ENCODE data around the gene GUCY2C. TPM values are rescaled to one million over a fixed set of nuclear protein-coding genes. Genes with fewer than 3 reads are reported as not detected.
A peak's percentile ranks its signal among the peaks of the same experiment; 100 is the strongest.

GUCY2C gene
- polyA plus RNA-seq, 3 donors = 0.54 to 0.60 (median 0.57) TPM

GRCh38 chr12:14629832-14630710, 66.3 kb downstream of the GUCY2C start:
- peak; percentile 60 to 72 (median 61) for DNase-seq (ENCODE audit: low read depth in 3 of 3, low spot score in 2 of 3)

GRCh38 chr12:14628771-14629170, 67.6 kb downstream of the GUCY2C start:
- no peak for DNase-seq (ENCODE audit: low read depth in 3 of 3, low spot score in 2 of 3)

GRCh38 chr12:14621826-14622225, 74.6 kb downstream of the GUCY2C start:
- no peak for DNase-seq (ENCODE audit: low read depth in 3 of 3, low spot score in 2 of 3)

GRCh38 chr12:14619741-14620501, 76.5 kb downstream of the GUCY2C start:
- DNase-seq (ENCODE audit: low read depth in 3 of 3, low spot score in 2 of 3) = no peak

- DNase-seq (ENCODE audit: low read depth in 3 of 3, low spot score in 2 of 3) = no peak
These were observed 77.4 kb downstream of the GUCY2C start for GRCh38 chr12:14618983-14619382.

GRCh38 chr12:14614704-14615121, 81.7 kb downstream of the GUCY2C start:
- no peak for DNase-seq (ENCODE audit: low read depth in 3 of 3, low spot score in 2 of 3)

GRCh38 chr12:14613718-14614117, 82.7 kb downstream of the GUCY2C start:
- no peak for DNase-seq (ENCODE audit: low read depth in 3 of 3, low spot score in 2 of 3)

GRCh38 chr12:14612898-14613445, 83.4 kb downstream of the GUCY2C start:
- no peak for DNase-seq (ENCODE audit: low read depth in 3 of 3, low spot score in 2 of 3)

GRCh38 chr12:14612250-14612649, 84.1 kb downstream of the GUCY2C start:
- no peak for DNase-seq (ENCODE audit: low read depth in 3 of 3, low spot score in 2 of 3)

- no peak for DNase-seq (ENCODE audit: low read depth in 3 of 3, low spot score in 2 of 3)
These were observed 84.7 kb downstream of the GUCY2C start for GRCh38 chr12:14611640-14612203.

GRCh38 chr12:14607568-14607967, 88.8 kb downstream of the GUCY2C start:
- DNase-seq (ENCODE audit: low read depth in 3 of 3, low spot score in 2 of 3) = no peak

GRCh38 chr12:14605401-14605989, 90.9 kb downstream of the GUCY2C start:
- DNase-seq (ENCODE audit: low read depth in 3 of 3, low spot score in 2 of 3) = no peak

GRCh38 chr12:14601692-14602478, 94.5 kb downstream of the GUCY2C start:
- no peak for DNase-seq (ENCODE audit: low read depth in 3 of 3, low spot score in 2 of 3)

GRCh38 chr12:14597480-14597879, 98.9 kb downstream of the GUCY2C start:
- no peak for DNase-seq (ENCODE audit: low read depth in 3 of 3, low spot score in 2 of 3)

GRCh38 chr12:14591719-14592118, 104.7 kb downstream of the GUCY2C start:
- no peak for DNase-seq (ENCODE audit: low read depth in 3 of 3, low spot score in 2 of 3)

- no peak for DNase-seq (ENCODE audit: low read depth in 3 of 3, low spot score in 2 of 3)
These were observed 107.0 kb downstream of the GUCY2C start for GRCh38 chr12:14589169-14590004.

GRCh38 chr12:14588571-14588970, 107.8 kb downstream of the GUCY2C start:
- DNase-seq (ENCODE audit: low read depth in 3 of 3, low spot score in 2 of 3) = no peak

GRCh38 chr12:14578646-14579045, 117.8 kb downstream of the GUCY2C start:
- no peak for DNase-seq (ENCODE audit: low read depth in 3 of 3, low spot score in 2 of 3)

- DNase-seq (ENCODE audit: low read depth in 3 of 3, low spot score in 2 of 3) = no peak
These were observed 119.1 kb downstream of the GUCY2C start for GRCh38 chr12:14577344-14577743.
